D721Med (cell line): ENCODE data around the gene GMPS.
"Not testable (repeated sequence)": the region's sequence is repeated elsewhere in the genome, so short reads cannot be mapped to it uniquely, and the experiment has no call there.

Experiments
- DNase-seq: peaks from one replicate; pipeline ENCODE4 v3.0.0; 2011; ENCODE audit warnings: low spot score; ENCODE audit not compliant: insufficient read length
- FAIRE-seq: peaks from 2 replicates; lab custom pipeline; 2011; peaks lifted over from hg19 to GRCh38; lab: Jason Lieb, UNC
- CTCF ChIP-seq: IDR thresholded peaks from 2 replicates; pipeline ENCODE4 v1.5.1; 2012; ENCODE audit warnings: mild to moderate bottlenecking, control low read depth; ENCODE audit not compliant: insufficient read depth; ENCODE audit errors: missing control alignments

GMPS gene

GRCh38 chr3:155876503-155876902 is 6.1 kb downstream of the GMPS start:
- no peak for TF ChIP-seq CTCF
- FAIRE-seq: no peak
- DNase-seq: no peak

GRCh38 chr3:155880286-155880685 is 9.8 kb downstream of the GMPS start:
- no peak for TF ChIP-seq CTCF
- FAIRE-seq (no peak), DNase-seq (no peak)

- no peak for FAIRE-seq
- no peak for DNase-seq
- no peak for TF ChIP-seq CTCF
These were observed 13.8 kb downstream of the GMPS start for GRCh38 chr3:155884292-155884691.

GRCh38 chr3:155885292-155885691 is 14.8 kb downstream of the GMPS start:
- no peak for TF ChIP-seq CTCF
- FAIRE-seq (no peak), DNase-seq (no peak)

- not testable (repeated sequence) for DNase-seq, FAIRE-seq
These were observed 15.9 kb downstream of the GMPS start for GRCh38 chr3:155886348-155886747.

GRCh38 chr3:155886915-155887314 is 16.5 kb downstream of the GMPS start:
- DNase-seq (no peak), FAIRE-seq (no peak)
- no peak for TF ChIP-seq CTCF

- TF ChIP-seq CTCF: no peak
- DNase-seq (no peak), FAIRE-seq (no peak)
These were observed 18.8 kb downstream of the GMPS start for GRCh38 chr3:155889212-155889611.

GRCh38 chr3:155889952-155890351 is 19.5 kb downstream of the GMPS start:
- TF ChIP-seq CTCF: no peak
- no peak for FAIRE-seq
- no peak for DNase-seq
